ENCODE measurements around the gene CCDC181. TPM values are rescaled to one million over a fixed set of nuclear protein-coding genes. Genes with fewer than 3 reads are reported as not detected.

The CCDC181 gene
- total and polyA plus RNA-seq, 2 donors (not counting 3 experiments of a cell fraction or from before 2014, with no cell fraction given): 0.18 to 0.22 TPM

GRCh38 chr1:169348383-169349036 is 78.8 kb downstream of the CCDC181 start:
- no peak overlapping the region for H3K4me3 ChIP-seq (replicated peaks in 1 of 3; ENCODE audit: insufficient read depth in 1 of 3, low read depth in 1 of 3, low read length in 3 of 3)
- H3K4me1 ChIP-seq (ENCODE audit: control insufficient read depth, extremely low read depth, insufficient read depth, low read length): no peaks in the 10 kb centered on the region
- FAIRE-seq: peak; percentile 90
- TF ChIP-seq CTCF (IDR thresholded peaks at IDR 0.05; ENCODE audit: extremely low read depth in 1 of 2, insufficient read depth in 1 of 2, low read depth in 1 of 2, low read length in 2 of 2): peak; percentile 40 to 43
- no peak for TF ChIP-seq MYC (IDR thresholded peaks at IDR 0.05; ENCODE audit: low read depth, low read length)
- H3K9me3 ChIP-seq (replicated peaks; ENCODE audit: control insufficient read depth, insufficient read depth, low read length): no peaks in the 10 kb centered on the region
- dilution Hi-C loops (cut with MboI; ENCODE audit: extremely low pct_ligation_motif_present, low sequenced_read_pairs): no loop called here
- no peaks in the 10 kb centered on the region for H4K20me1 ChIP-seq (replicated peaks; ENCODE audit: control insufficient read depth, extremely low read depth, insufficient read depth, low read length)
- no peaks in the 10 kb centered on the region for H3K36me3 ChIP-seq (ENCODE audit: control insufficient read depth in 2 of 2, extremely low read depth in 1 of 2, insufficient read depth in 2 of 2, low read length in 2 of 2)
- no peaks in the 10 kb centered on the region for H3K27me3 ChIP-seq (ENCODE audit: control insufficient read depth in 2 of 2, insufficient read depth in 2 of 2, low read length in 2 of 2)
- no TSS peak for BruUV-seq (replicated peaks)
- H3K79me2 ChIP-seq (ENCODE audit: control insufficient read depth, insufficient read depth, low read length): peaks cover 1% of the 10 kb centered on the region
- no peak overlapping the region for H3K27ac ChIP-seq (ENCODE audit: insufficient read depth, low read depth, low read length)
- peak; percentile 74 for DNase-seq (ENCODE audit: low read depth, low spot score)
- no peak overlapping the region for H3K4me2 ChIP-seq (ENCODE audit: insufficient read depth, low read length)
- ChIA-PET POLR2A (interaction anchor here (0.6 to 0.8 kb wide), 3 partner anchors 13 to 711 kb away, joined by 3 to 10 read pairs (median 10); no protein-coding TSS in a partner anchor), CTCF (interaction anchor here (0.6 to 8.7 kb wide), 117 partner anchors 8 to 1006 kb away, joined by 3 to 282 read pairs (median 4); partner anchors contain the start of genes ATP1B1, BLZF1, CCDC181 and DPT)
- intact Hi-C loops (cut with micrococcal nuclease): loop anchor here (1.0 to 5.0 kb wide), 6 partner anchors 198 to 1006 kb away; no protein-coding TSS in a partner anchor
- no peak overlapping the region for H3K9ac ChIP-seq (replicated peaks; ENCODE audit: extremely low read depth, insufficient read depth, low read length)
- no peak overlapping the region for H2AFZ ChIP-seq (ENCODE audit: low read depth, low read length)
- H3K9me1 ChIP-seq (replicated peaks; ENCODE audit: control insufficient read depth, extremely low read depth, insufficient read depth, low read length): no peaks in the 10 kb centered on the region

GRCh38 chr1:169347688-169348382 is 79.4 kb downstream of the CCDC181 start:
- H3K9me1 ChIP-seq (replicated peaks; ENCODE audit: control insufficient read depth, extremely low read depth, insufficient read depth, low read length): no peaks in the 10 kb centered on the region
- intact Hi-C loops (cut with micrococcal nuclease) (loop anchor here (1.0 to 5.0 kb wide), 6 partner anchors 198 to 1006 kb away; no protein-coding TSS in a partner anchor), dilution Hi-C loops (cut with MboI; ENCODE audit: extremely low pct_ligation_motif_present, low sequenced_read_pairs) (no loop called here)
- DNase-seq (ENCODE audit: low read depth, low spot score) (no peak), FAIRE-seq (no peak)
- H3K27me3 ChIP-seq (ENCODE audit: control insufficient read depth in 2 of 2, insufficient read depth in 2 of 2, low read length in 2 of 2): no peaks in the 10 kb centered on the region
- H4K20me1 ChIP-seq (replicated peaks; ENCODE audit: control insufficient read depth, extremely low read depth, insufficient read depth, low read length): no peaks in the 10 kb centered on the region
- no TSS peak for BruUV-seq (replicated peaks)
- no peaks in the 10 kb centered on the region for H3K9me3 ChIP-seq (replicated peaks; ENCODE audit: control insufficient read depth, insufficient read depth, low read length)
- peaks cover 1% of the 10 kb centered on the region for H3K79me2 ChIP-seq (ENCODE audit: control insufficient read depth, insufficient read depth, low read length)
- H3K4me2 ChIP-seq (ENCODE audit: insufficient read depth, low read length): no peak overlapping the region
- POLR2A ChIA-PET: interaction anchor here (0.6 to 0.8 kb wide), 3 partner anchors 14 to 710 kb away, joined by 3 to 10 read pairs (median 10); no protein-coding TSS in a partner anchor
- H2AFZ ChIP-seq (ENCODE audit: low read depth, low read length): no peak overlapping the region
- no peaks in the 10 kb centered on the region for H3K4me1 ChIP-seq (ENCODE audit: control insufficient read depth, extremely low read depth, insufficient read depth, low read length)
- no peaks in the 10 kb centered on the region for H3K36me3 ChIP-seq (ENCODE audit: control insufficient read depth in 2 of 2, extremely low read depth in 1 of 2, insufficient read depth in 2 of 2, low read length in 2 of 2)
- H3K4me3 ChIP-seq (replicated peaks in 1 of 3; ENCODE audit: insufficient read depth in 1 of 3, low read depth in 1 of 3, low read length in 3 of 3): no peak overlapping the region
- no peak for TF ChIP-seq FOS (IDR thresholded peaks at IDR 0.05; ENCODE audit: borderline replicate concordance, insufficient read depth, low read length)
- no peak for TF ChIP-seq EZH2 (IDR thresholded peaks at IDR 0.05; ENCODE audit: borderline replicate concordance, low read depth, low read length, severe bottlenecking)
- TF ChIP-seq POLR2A (IDR thresholded peaks at IDR 0.05; ENCODE audit: low read depth, low read length): no peak
- no peak for TF ChIP-seq GATA2 (IDR thresholded peaks at IDR 0.05; ENCODE audit: insufficient read depth, insufficient read length, low read depth, low read length)
- TF ChIP-seq CTCF (IDR thresholded peaks at IDR 0.05; ENCODE audit: extremely low read depth in 1 of 2, insufficient read depth in 1 of 2, low read depth in 1 of 2, low read length in 2 of 2): no peak
- TF ChIP-seq POLR2AphosphoS5 (IDR thresholded peaks at IDR 0.05; ENCODE audit: insufficient read depth, low read depth, low read length): no peak
- no peak for TF ChIP-seq MYC (IDR thresholded peaks at IDR 0.05; ENCODE audit: low read depth, low read length)
- TF ChIP-seq JUN (IDR thresholded peaks at IDR 0.05; ENCODE audit: borderline replicate concordance, insufficient read depth, insufficient read length, low read depth): no peak
- TF ChIP-seq MAX (IDR thresholded peaks at IDR 0.05; ENCODE audit: insufficient read depth, insufficient read length): no peak
- no peak overlapping the region for H3K27ac ChIP-seq (ENCODE audit: insufficient read depth, low read depth, low read length)
- CTCF ChIA-PET: interaction anchor here (0.6 to 8.7 kb wide), 112 partner anchors 8 to 1005 kb away, joined by 3 to 282 read pairs (median 4); partner anchors contain the start of genes ATP1B1, BLZF1, CCDC181 and DPT
- no peak overlapping the region for H3K9ac ChIP-seq (replicated peaks; ENCODE audit: extremely low read depth, insufficient read depth, low read length)

All from endothelial cell of umbilical vein (primary cell).